Measurements from ENCODE around the gene MB21D2.
"Not testable (repeated sequence)": the region's sequence is repeated elsewhere in the genome, so short reads cannot be mapped to it uniquely, and the experiment has no call there.

MB21D2 gene

GRCh38 chr3:192794216-192794615 lies 123.4 kb downstream of the MB21D2 start:
- DNase-seq = no peak

GRCh38 chr3:192788816-192789515 lies 128.7 kb downstream of the MB21D2 start:
- not testable (repeated sequence) for DNase-seq

- DNase-seq = no peak
These were observed 139.1 kb downstream of the MB21D2 start for GRCh38 chr3:192778508-192778907.

GRCh38 chr3:192774341-192774740 lies 143.3 kb downstream of the MB21D2 start:
- DNase-seq = not testable (repeated sequence)

- DNase-seq = peak; percentile 30
These were observed 145.3 kb downstream of the MB21D2 start for GRCh38 chr3:192772240-192772894.

- DNase-seq = no peak
These were observed 159.0 kb downstream of the MB21D2 start for GRCh38 chr3:192758654-192759053.

GRCh38 chr3:192751148-192751547 lies 166.5 kb downstream of the MB21D2 start:
- DNase-seq = no peak

GRCh38 chr3:192750201-192750600 lies 167.5 kb downstream of the MB21D2 start:
- no peak for DNase-seq

- no peak for DNase-seq
These were observed 169.9 kb downstream of the MB21D2 start for GRCh38 chr3:192747746-192748145.

GRCh38 chr3:192747145-192747544 lies 170.5 kb downstream of the MB21D2 start:
- DNase-seq = no peak

Data from NCI-H510A treated with DMSO at 0.1 percent for 48 hours (cell line).